OCI-M2 (cell line): ENCODE results near the gene PARM1.

ENCODE experiments used
- DNase-seq: peaks from one replicate; lab custom pipeline; 2025; ENCODE audit not compliant: unreplicated experiment; lab: John Stamatoyannopoulos, UW

PARM1 gene

GRCh38 chr4:74932832-74933561, at the start of gene PARM1:
PARM1 (plus strand) TSS chr4:74933116; CDS start chr4:74933328, 212 bp downstream.
- no peak for DNase-seq

- no peak for DNase-seq
Observed at GRCh38 chr4:74884266-74884665, 48.6 kb upstream of the PARM1 start.

- no peak for DNase-seq
Observed at GRCh38 chr4:74886484-74886883, 46.4 kb upstream of the PARM1 start.

GRCh38 chr4:74890341-74890740, 42.6 kb upstream of the PARM1 start:
- DNase-seq, result no peak

- DNase-seq, result no peak
Observed at GRCh38 chr4:74891037-74891436, 41.9 kb upstream of the PARM1 start.

GRCh38 chr4:74893171-74893570, 39.7 kb upstream of the PARM1 start:
- no peak for DNase-seq

GRCh38 chr4:74896595-74896994, 36.3 kb upstream of the PARM1 start:
- DNase-seq, result no peak

GRCh38 chr4:74897386-74897785, 35.5 kb upstream of the PARM1 start:
- no peak for DNase-seq

GRCh38 chr4:74900862-74901261, 32.1 kb upstream of the PARM1 start:
- DNase-seq, result no peak

- DNase-seq, result no peak
Observed at GRCh38 chr4:74904509-74905065, 28.3 kb upstream of the PARM1 start.

- DNase-seq, result no peak
Observed at GRCh38 chr4:74906771-74907170, 26.1 kb upstream of the PARM1 start.

GRCh38 chr4:74919783-74920182, 13.1 kb upstream of the PARM1 start:
- DNase-seq, result no peak

GRCh38 chr4:74920704-74921103, 12.2 kb upstream of the PARM1 start:
- DNase-seq, result no peak

- DNase-seq, result no peak
Observed at GRCh38 chr4:74921490-74921889, 11.4 kb upstream of the PARM1 start.

GRCh38 chr4:74926007-74926406, 6.9 kb upstream of the PARM1 start:
- DNase-seq, result no peak

- no peak for DNase-seq
Observed at GRCh38 chr4:74930162-74930561, 2.8 kb upstream of the PARM1 start.

GRCh38 chr4:74931376-74931775, 1.5 kb upstream of the PARM1 start:
- no peak for DNase-seq

GRCh38 chr4:74932010-74932409, 906 bp upstream of the PARM1 start:
- DNase-seq, result no peak

- DNase-seq, result no peak
Observed at GRCh38 chr4:74933562-74934015, 673 bp downstream of the PARM1 start.

GRCh38 chr4:74934016-74934831, 1.3 kb downstream of the PARM1 start:
- no peak for DNase-seq

GRCh38 chr4:74934888-74935287, 2.0 kb downstream of the PARM1 start:
- DNase-seq, result no peak

- DNase-seq, result no peak
Observed at GRCh38 chr4:74941123-74941522, 8.2 kb downstream of the PARM1 start.
